K562 (cell line): ENCODE results near the gene PCDHGB2. TPM values are rescaled to one million over a fixed set of nuclear protein-coding genes. Genes with fewer than 3 reads are reported as not detected.

Source experiments
- ZNF668 ChIP-seq: fragments of 250-450 bp; sonication (Bioruptor Pico); IDR thresholded peaks from 2 replicates; pipeline ENCODE4 v1.8.0; 2022; ENCODE audit warnings: mild to moderate bottlenecking, inconsistent platforms
- polyA plus RNA-seq, 8 experiments: library from polyadenylated mRNA; depleted of rRNA in 4 of 8; stranded (reverse) in 5 of 8; unstranded in 3 of 8; fragments of >200 nt; fragmentation: Nextera tagmentation in 2 of 8; fragmentation: Illumina TruSeq in 1 of 8; extraction: Ambion mirVana in 2 of 8; extraction: Trizol in 1 of 8; gene quantifications; 2 replicates each; pipeline versions ENCODE4 v1.2.1 to v1.2.3, GENCODE V29; 2011 to 2014; ENCODE audit warnings: inconsistent platforms in 1 of 8, missing spikeins in 1 of 8
- total RNA-seq, 7 experiments: library from RNA; depleted of rRNA in 6 of 7; stranded (reverse); fragments of >200 nt in 6 of 7; fragmentation: Illumina TruSeq in 2 of 7; extraction: Trizol in 2 of 7; gene quantifications; 2 replicates each; pipeline versions ENCODE4 v1.2.1 to v1.2.3, GENCODE V29; 2011 to 2021; ENCODE audit warnings: low replicate concordance in 1 of 7

PCDHGB2 gene
- total and polyA plus RNA-seq, 9 of the 15 experiments (the other 6 are each of a cell fraction or from before 2014, with no cell fraction given), result 0.06 to 0.54 (median 0.29) TPM; not detected in 1

DNA sequence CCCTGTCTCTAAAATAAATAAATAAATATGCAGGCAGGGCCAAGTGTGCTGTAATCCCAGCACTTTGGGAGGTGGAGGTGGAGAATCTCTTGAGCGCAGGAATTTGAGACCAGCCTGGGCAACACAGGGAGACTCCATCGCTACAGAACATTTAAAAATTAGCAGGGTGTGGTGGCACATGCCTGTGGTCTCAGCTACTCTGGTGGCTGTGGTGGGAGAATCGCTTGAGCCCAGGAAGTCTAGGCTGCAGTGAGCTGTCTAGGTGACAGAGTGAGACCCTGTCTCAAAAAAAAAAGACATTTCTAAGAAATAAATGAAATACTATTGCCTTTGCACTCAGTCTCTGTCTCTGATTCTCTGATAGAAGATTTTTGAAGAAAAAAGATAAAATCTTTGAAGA lies 51.8 kb downstream of the PCDHGB2 start (continued):
- TF ChIP-seq ZNF668 (CRISPR knock-in tag), result no peak
- TF ChIP-seq, all 486 proteins: peak for 0

Other genes with a start within 250 kb of the PCDHGB2 start
Only the 7 nearest of the 36 such genes appear.
- gene PCDHGA2, start 21.2 kb upstream of the PCDHGB2 start, total RNA-seq (2014; rRNA removed), result 0.08 and 0.23 TPM in 2 replicates
- 0.03 and 0.07 TPM in 2 replicates for gene PCDHGA2, start 21.2 kb upstream of the PCDHGB2 start, total RNA-seq (2014; rRNA removed; fragmentation: Illumina TruSeq; extraction: Trizol)
- 0.07 and 0.08 TPM in 2 replicates for gene PCDHGA2, start 21.2 kb upstream of the PCDHGB2 start, total RNA-seq (2015; rRNA removed; fragmentation: Illumina TruSeq; extraction: Trizol)
- gene PCDHGA2, start 21.2 kb upstream of the PCDHGB2 start, total RNA-seq (2021), result 0.18 and 0.27 TPM in 2 replicates
- gene PCDHGA2, start 21.2 kb upstream of the PCDHGB2 start, polyA plus RNA-seq (2011; rRNA removed), result 0.03 and 0.10 TPM in 2 replicates
- 0.12 and 0.15 TPM in 2 replicates for gene PCDHGA2, start 21.2 kb upstream of the PCDHGB2 start, polyA plus RNA-seq (2014; fragmentation: Illumina TruSeq; extraction: Trizol)
- gene PCDHGA2, start 21.2 kb upstream of the PCDHGB2 start, polyA plus RNA-seq (2014; fragmentation: Nextera tagmentation; extraction: Ambion mirVana), result not detected
- gene PCDHGA2, start 21.2 kb upstream of the PCDHGB2 start, polyA plus RNA-seq (2014; rRNA removed), result 0.18 and 0.27 TPM in 2 replicates
- 0.23 and 0.33 TPM in 2 replicates for gene PCDHGA3, start 16.2 kb upstream of the PCDHGB2 start, total RNA-seq (2014; rRNA removed)
- 0.13 and 0.18 TPM in 2 replicates for gene PCDHGA3, start 16.2 kb upstream of the PCDHGB2 start, total RNA-seq (2014; rRNA removed; fragmentation: Illumina TruSeq; extraction: Trizol)
- 0.11 and 0.14 TPM in 2 replicates for gene PCDHGA3, start 16.2 kb upstream of the PCDHGB2 start, total RNA-seq (2015; rRNA removed; fragmentation: Illumina TruSeq; extraction: Trizol)
- 0.24 and 0.38 TPM in 2 replicates for gene PCDHGA3, start 16.2 kb upstream of the PCDHGB2 start, total RNA-seq (2021)
- gene PCDHGA3, start 16.2 kb upstream of the PCDHGB2 start, polyA plus RNA-seq (2011; rRNA removed), result 0.15 TPM in 1 of 2 replicates, not detected in the other
- gene PCDHGA3, start 16.2 kb upstream of the PCDHGB2 start, polyA plus RNA-seq (2014; fragmentation: Illumina TruSeq; extraction: Trizol), result 0.12 and 0.13 TPM in 2 replicates
- gene PCDHGA3, start 16.2 kb upstream of the PCDHGB2 start, polyA plus RNA-seq (2014; fragmentation: Nextera tagmentation; extraction: Ambion mirVana), result not detected
- gene PCDHGA3, start 16.2 kb upstream of the PCDHGB2 start, polyA plus RNA-seq (2014; rRNA removed), result 0.28 TPM in 1 of 2 replicates, not detected in the other
- gene PCDHGB1, start 9.9 kb upstream of the PCDHGB2 start, total RNA-seq (2014; rRNA removed), result 0.12 and 0.14 TPM in 2 replicates
- gene PCDHGB1, start 9.9 kb upstream of the PCDHGB2 start, total RNA-seq (2014; rRNA removed; fragmentation: Illumina TruSeq; extraction: Trizol), result 0.11 and 0.16 TPM in 2 replicates
- gene PCDHGB1, start 9.9 kb upstream of the PCDHGB2 start, total RNA-seq (2015; rRNA removed; fragmentation: Illumina TruSeq; extraction: Trizol), result 0.07 and 0.19 TPM in 2 replicates
- 0.07 and 0.29 TPM in 2 replicates for gene PCDHGB1, start 9.9 kb upstream of the PCDHGB2 start, total RNA-seq (2021)
- gene PCDHGB1, start 9.9 kb upstream of the PCDHGB2 start, polyA plus RNA-seq (2011; rRNA removed), result 0.05 and 0.20 TPM in 2 replicates
- 0.06 and 0.11 TPM in 2 replicates for gene PCDHGB1, start 9.9 kb upstream of the PCDHGB2 start, polyA plus RNA-seq (2014; fragmentation: Illumina TruSeq; extraction: Trizol)
- gene PCDHGB1, start 9.9 kb upstream of the PCDHGB2 start, polyA plus RNA-seq (2014; fragmentation: Nextera tagmentation; extraction: Ambion mirVana), result not detected
- 0.07 TPM in 2 replicates for gene PCDHGB1, start 9.9 kb upstream of the PCDHGB2 start, polyA plus RNA-seq (2014; rRNA removed)
- gene PCDHGA4, start 5.0 kb upstream of the PCDHGB2 start, total RNA-seq (2014; rRNA removed), result 0.20 and 0.36 TPM in 2 replicates
- gene PCDHGA4, start 5.0 kb upstream of the PCDHGB2 start, total RNA-seq (2014; rRNA removed; fragmentation: Illumina TruSeq; extraction: Trizol), result 0.18 and 0.32 TPM in 2 replicates
- 0.26 and 0.40 TPM in 2 replicates for gene PCDHGA4, start 5.0 kb upstream of the PCDHGB2 start, total RNA-seq (2015; rRNA removed; fragmentation: Illumina TruSeq; extraction: Trizol)
- gene PCDHGA4, start 5.0 kb upstream of the PCDHGB2 start, total RNA-seq (2021), result 0.27 and 0.40 TPM in 2 replicates
- gene PCDHGA4, start 5.0 kb upstream of the PCDHGB2 start, polyA plus RNA-seq (2011; rRNA removed), result 0.16 and 0.17 TPM in 2 replicates
- gene PCDHGA4, start 5.0 kb upstream of the PCDHGB2 start, polyA plus RNA-seq (2014; fragmentation: Illumina TruSeq; extraction: Trizol), result 0.21 and 0.39 TPM in 2 replicates
- not detected for gene PCDHGA4, start 5.0 kb upstream of the PCDHGB2 start, polyA plus RNA-seq (2014; fragmentation: Nextera tagmentation; extraction: Ambion mirVana)
- gene PCDHGA4, start 5.0 kb upstream of the PCDHGB2 start, polyA plus RNA-seq (2014; rRNA removed), result 0.09 and 0.12 TPM in 2 replicates
- 0.09 and 0.16 TPM in 2 replicates for gene PCDHGA5, start 4.2 kb downstream of the PCDHGB2 start, total RNA-seq (2014; rRNA removed)
- 0.11 and 0.13 TPM in 2 replicates for gene PCDHGA5, start 4.2 kb downstream of the PCDHGB2 start, total RNA-seq (2014; rRNA removed; fragmentation: Illumina TruSeq; extraction: Trizol)
- gene PCDHGA5, start 4.2 kb downstream of the PCDHGB2 start, total RNA-seq (2015; rRNA removed; fragmentation: Illumina TruSeq; extraction: Trizol), result 0.14 and 0.15 TPM in 2 replicates
- gene PCDHGA5, start 4.2 kb downstream of the PCDHGB2 start, total RNA-seq (2021), result 0.13 and 0.18 TPM in 2 replicates
- gene PCDHGA5, start 4.2 kb downstream of the PCDHGB2 start, polyA plus RNA-seq (2011; rRNA removed), result 0.08 and 0.14 TPM in 2 replicates
- 0.07 and 0.13 TPM in 2 replicates for gene PCDHGA5, start 4.2 kb downstream of the PCDHGB2 start, polyA plus RNA-seq (2014; fragmentation: Illumina TruSeq; extraction: Trizol)
- under 1 TPM in 1 of 2 experiments, not detected in 1; 0.01 TPM for gene PCDHGA5, start 4.2 kb downstream of the PCDHGB2 start, polyA plus RNA-seq (2014; fragmentation: Nextera tagmentation; extraction: Ambion mirVana)
- gene PCDHGA5, start 4.2 kb downstream of the PCDHGB2 start, polyA plus RNA-seq (2014; rRNA removed), result 0.03 and 0.13 TPM in 2 replicates
- gene PCDHGB3, start 10.2 kb downstream of the PCDHGB2 start, total RNA-seq (2014; rRNA removed), result 0.05 and 0.37 TPM in 2 replicates
- 0.16 and 0.18 TPM in 2 replicates for gene PCDHGB3, start 10.2 kb downstream of the PCDHGB2 start, total RNA-seq (2014; rRNA removed; fragmentation: Illumina TruSeq; extraction: Trizol)
- gene PCDHGB3, start 10.2 kb downstream of the PCDHGB2 start, total RNA-seq (2015; rRNA removed; fragmentation: Illumina TruSeq; extraction: Trizol), result 0.11 and 0.23 TPM in 2 replicates
- gene PCDHGB3, start 10.2 kb downstream of the PCDHGB2 start, total RNA-seq (2021), result 0.07 and 0.16 TPM in 2 replicates
- gene PCDHGB3, start 10.2 kb downstream of the PCDHGB2 start, polyA plus RNA-seq (2011; rRNA removed), result 0.05 and 0.11 TPM in 2 replicates
- gene PCDHGB3, start 10.2 kb downstream of the PCDHGB2 start, polyA plus RNA-seq (2014; fragmentation: Illumina TruSeq; extraction: Trizol), result 0.10 and 0.19 TPM in 2 replicates
- gene PCDHGB3, start 10.2 kb downstream of the PCDHGB2 start, polyA plus RNA-seq (2014; fragmentation: Nextera tagmentation; extraction: Ambion mirVana), result not detected
- 0.09 and 0.15 TPM in 2 replicates for gene PCDHGB3, start 10.2 kb downstream of the PCDHGB2 start, polyA plus RNA-seq (2014; rRNA removed)
- 0.09 and 0.16 TPM in 2 replicates for gene PCDHGA6, start 13.9 kb downstream of the PCDHGB2 start, total RNA-seq (2014; rRNA removed)
- 0.10 and 0.11 TPM in 2 replicates for gene PCDHGA6, start 13.9 kb downstream of the PCDHGB2 start, total RNA-seq (2014; rRNA removed; fragmentation: Illumina TruSeq; extraction: Trizol)
- 0.11 and 0.18 TPM in 2 replicates for gene PCDHGA6, start 13.9 kb downstream of the PCDHGB2 start, total RNA-seq (2015; rRNA removed; fragmentation: Illumina TruSeq; extraction: Trizol)
- 0.09 and 0.11 TPM in 2 replicates for gene PCDHGA6, start 13.9 kb downstream of the PCDHGB2 start, total RNA-seq (2021)
- 0.09 and 0.14 TPM in 2 replicates for gene PCDHGA6, start 13.9 kb downstream of the PCDHGB2 start, polyA plus RNA-seq (2011; rRNA removed)
- gene PCDHGA6, start 13.9 kb downstream of the PCDHGB2 start, polyA plus RNA-seq (2014; fragmentation: Illumina TruSeq; extraction: Trizol), result 0.06 and 0.07 TPM in 2 replicates
- under 1 TPM in 1 of 2 experiments, not detected in 1; 0.01 TPM for gene PCDHGA6, start 13.9 kb downstream of the PCDHGB2 start, polyA plus RNA-seq (2014; fragmentation: Nextera tagmentation; extraction: Ambion mirVana)
- 0.08 and 0.24 TPM in 2 replicates for gene PCDHGA6, start 13.9 kb downstream of the PCDHGB2 start, polyA plus RNA-seq (2014; rRNA removed)